ENCODE measurements around the gene VANGL1.

DNA sequence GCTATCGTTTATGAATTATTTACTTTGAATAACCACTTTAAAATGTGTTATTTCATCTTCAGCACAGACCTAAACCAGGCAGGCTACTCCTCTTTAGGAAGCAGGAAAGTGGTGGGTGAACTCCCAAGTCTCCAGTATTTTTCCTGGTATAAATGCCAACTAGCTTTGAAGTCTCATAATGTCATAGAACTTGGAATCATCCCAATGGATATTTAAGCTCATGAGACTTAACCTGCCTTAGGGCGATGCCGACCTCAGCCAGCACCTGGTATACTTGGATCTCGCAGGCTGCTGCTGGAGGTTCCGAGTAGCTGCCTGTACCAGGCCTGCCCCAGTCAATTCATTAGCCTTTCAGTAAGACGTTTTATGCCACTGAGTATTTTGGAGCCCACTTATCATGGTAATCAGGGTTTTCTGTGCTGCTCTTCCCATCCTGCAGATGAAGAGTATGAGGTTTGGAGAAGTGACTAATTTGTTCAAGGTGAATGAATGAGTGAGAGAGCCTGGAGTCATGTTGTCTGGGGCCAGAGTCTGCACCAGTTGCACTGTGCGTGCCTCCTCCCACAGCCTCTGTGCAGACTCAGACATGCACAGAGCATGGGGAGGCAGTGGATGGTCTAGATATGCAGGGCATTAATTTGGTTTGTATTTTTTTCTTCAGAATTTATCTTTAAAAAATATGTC lies 34.9 kb downstream of the VANGL1 start:
- TF ChIP-seq, protein P1, sequence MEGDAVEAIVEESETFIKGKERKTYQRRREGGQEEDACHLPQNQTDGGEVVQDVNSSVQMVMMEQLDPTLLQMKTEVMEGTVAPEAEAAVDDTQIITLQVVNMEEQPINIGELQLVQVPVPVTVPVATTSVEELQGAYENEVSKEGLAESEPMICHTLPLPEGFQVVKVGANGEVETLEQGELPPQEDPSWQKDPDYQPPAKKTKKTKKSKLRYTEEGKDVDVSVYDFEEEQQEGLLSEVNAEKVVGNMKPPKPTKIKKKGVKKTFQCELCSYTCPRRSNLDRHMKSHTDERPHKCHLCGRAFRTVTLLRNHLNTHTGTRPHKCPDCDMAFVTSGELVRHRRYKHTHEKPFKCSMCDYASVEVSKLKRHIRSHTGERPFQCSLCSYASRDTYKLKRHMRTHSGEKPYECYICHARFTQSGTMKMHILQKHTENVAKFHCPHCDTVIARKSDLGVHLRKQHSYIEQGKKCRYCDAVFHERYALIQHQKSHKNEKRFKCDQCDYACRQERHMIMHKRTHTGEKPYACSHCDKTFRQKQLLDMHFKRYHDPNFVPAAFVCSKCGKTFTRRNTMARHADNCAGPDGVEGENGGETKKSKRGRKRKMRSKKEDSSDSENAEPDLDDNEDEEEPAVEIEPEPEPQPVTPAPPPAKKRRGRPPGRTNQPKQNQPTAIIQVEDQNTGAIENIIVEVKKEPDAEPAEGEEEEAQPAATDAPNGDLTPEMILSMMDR (IDR thresholded peaks at IDR 0.05 in 4 of 5, conservative IDR thresholded peaks at IDR 0.05 in 1 of 5) = no peak
- TF ChIP-seq POLR2A (IDR thresholded peaks at IDR 0.05) = no peak
